ENCODE results near the gene RRP9. TPM values are rescaled to one million over a fixed set of nuclear protein-coding genes. Genes with fewer than 3 reads are reported as not detected.

RRP9 gene
- total and polyA plus RNA-seq, 2 donors (not counting 3 experiments of a cell fraction or from before 2014, with no cell fraction given): 26.0 to 30.1 TPM

GRCh38 chr3:51948016-51948580 lies 6.4 kb upstream of the RRP9 start:
- Histone ChIP-seq H3K9me1 (replicated peaks; ENCODE audit: control insufficient read depth, extremely low read depth, insufficient read depth, low read length) (no peaks in the 10 kb centered on the region), H3K4me2 (ENCODE audit: insufficient read depth, low read length) (no peak overlapping the region), H3K79me2 (ENCODE audit: control insufficient read depth, insufficient read depth, low read length) (no peaks in the 10 kb centered on the region), H4K20me1 (replicated peaks; ENCODE audit: control insufficient read depth, extremely low read depth, insufficient read depth, low read length) (no peaks in the 10 kb centered on the region), H3K36me3 (ENCODE audit: control insufficient read depth in 2 of 2, extremely low read depth in 1 of 2, insufficient read depth in 2 of 2, low read length in 2 of 2) (no peaks in the 10 kb centered on the region), H3K4me1 (ENCODE audit: control insufficient read depth, extremely low read depth, insufficient read depth, low read length) (peaks cover 2% of the 10 kb centered on the region), H3K27me3 (ENCODE audit: control insufficient read depth in 2 of 2, insufficient read depth in 2 of 2, low read length in 2 of 2) (no peaks in the 10 kb centered on the region), H3K4me3 (replicated peaks in 1 of 3; ENCODE audit: insufficient read depth in 1 of 3, low read depth in 1 of 3, low read length in 3 of 3) (no peak overlapping the region), H3K27ac (ENCODE audit: insufficient read depth, low read depth, low read length) (no peak overlapping the region), H2AFZ (ENCODE audit: low read depth, low read length) (no peak overlapping the region), H3K9ac (replicated peaks; ENCODE audit: extremely low read depth, insufficient read depth, low read length) (no peak overlapping the region), H3K9me3 (replicated peaks; ENCODE audit: control insufficient read depth, insufficient read depth, low read length) (no peaks in the 10 kb centered on the region)
- FAIRE-seq (no peak), DNase-seq (ENCODE audit: low read depth, low spot score) (no peak)
- TF ChIP-seq GATA2 (IDR thresholded peaks at IDR 0.05; ENCODE audit: insufficient read depth, insufficient read length, low read depth, low read length) (no peak), CTCF (IDR thresholded peaks at IDR 0.05; ENCODE audit: extremely low read depth in 1 of 2, insufficient read depth in 1 of 2, low read depth in 1 of 2, low read length in 2 of 2) (no peak), EZH2 (IDR thresholded peaks at IDR 0.05; ENCODE audit: borderline replicate concordance, low read depth, low read length, severe bottlenecking) (no peak), JUN (IDR thresholded peaks at IDR 0.05; ENCODE audit: borderline replicate concordance, insufficient read depth, insufficient read length, low read depth) (no peak), FOS (IDR thresholded peaks at IDR 0.05; ENCODE audit: borderline replicate concordance, insufficient read depth, low read length) (no peak), MYC (IDR thresholded peaks at IDR 0.05; ENCODE audit: low read depth, low read length) (no peak), POLR2A (IDR thresholded peaks at IDR 0.05; ENCODE audit: low read depth, low read length) (no peak), POLR2AphosphoS5 (IDR thresholded peaks at IDR 0.05; ENCODE audit: insufficient read depth, low read depth, low read length) (no peak)
- TF ChIP-seq, protein P1, sequence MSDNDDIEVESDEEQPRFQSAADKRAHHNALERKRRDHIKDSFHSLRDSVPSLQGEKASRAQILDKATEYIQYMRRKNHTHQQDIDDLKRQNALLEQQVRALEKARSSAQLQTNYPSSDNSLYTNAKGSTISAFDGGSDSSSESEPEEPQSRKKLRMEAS (IDR thresholded peaks at IDR 0.05; ENCODE audit: insufficient read depth, insufficient read length): no peak
- no TSS peak for BruUV-seq (replicated peaks)
- ChIA-PET POLR2A (no interaction called here), CTCF (interaction anchor here (1.1 kb wide), 1 partner anchor 35 kb away, joined by 3 read pairs; the partner anchor contains the start of gene ACY1)
- intact Hi-C loops (cut with micrococcal nuclease) (loop anchor here (10.0 kb wide), 1 partner anchor 563 kb away; the partner anchor contains the start of gene MANF), dilution Hi-C loops (cut with MboI; ENCODE audit: extremely low pct_ligation_motif_present, low sequenced_read_pairs) (no loop called here)

All from endothelial cell of umbilical vein (primary cell).